NCI-H1048 (cell line): ENCODE measurements around the gene KRTAP10-5.

ENCODE experiments used
- DNase-seq: peaks from one replicate; lab custom pipeline; 2025; lab: John Stamatoyannopoulos, UW

KRTAP10-5 gene

GRCh38 chr21:44549525-44550211, 30.7 kb downstream of the KRTAP10-5 start:
- DNase-seq = no peak

DNA sequence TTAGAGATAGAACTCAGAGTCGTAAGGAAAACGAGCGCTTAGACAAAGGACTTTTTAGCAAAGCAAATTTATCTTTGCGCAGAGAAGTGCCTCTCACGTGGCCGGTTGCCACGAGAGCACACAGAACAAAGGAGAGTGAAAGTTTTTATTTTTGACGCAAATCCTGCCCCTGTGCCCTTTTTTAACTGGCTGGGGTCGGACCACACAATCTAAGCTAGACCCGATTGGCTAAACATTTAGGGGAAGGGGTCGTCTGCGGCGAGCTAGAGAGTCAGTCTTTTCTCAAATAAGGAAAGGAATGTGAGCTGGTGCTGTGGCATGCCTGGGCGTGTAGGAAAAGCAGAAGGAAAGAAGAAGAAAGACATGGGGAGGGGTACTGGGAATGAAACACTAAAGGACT, 31.5 kb downstream of the KRTAP10-5 start:
- DNase-seq = no peak

DNA sequence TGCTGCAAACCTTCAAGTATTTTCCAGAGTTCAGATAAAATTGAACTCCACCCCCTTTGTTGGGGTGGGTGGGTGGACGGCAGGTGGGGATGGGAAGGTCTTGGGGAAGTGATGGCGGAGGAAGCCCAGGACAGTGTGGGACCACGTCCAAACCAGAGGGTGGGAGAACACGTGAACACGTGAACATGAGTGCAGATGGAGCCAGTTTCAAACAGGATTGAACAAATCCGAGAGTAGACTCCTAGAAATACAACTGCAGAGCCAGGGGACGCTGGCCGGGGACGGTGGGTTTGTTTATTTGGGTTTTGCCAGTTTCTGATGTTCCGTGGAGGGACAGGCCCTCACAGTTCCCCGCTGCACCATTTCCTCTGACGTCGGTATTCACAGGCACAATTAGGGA, 32.0 kb downstream of the KRTAP10-5 start:
- no peak for DNase-seq

DNA sequence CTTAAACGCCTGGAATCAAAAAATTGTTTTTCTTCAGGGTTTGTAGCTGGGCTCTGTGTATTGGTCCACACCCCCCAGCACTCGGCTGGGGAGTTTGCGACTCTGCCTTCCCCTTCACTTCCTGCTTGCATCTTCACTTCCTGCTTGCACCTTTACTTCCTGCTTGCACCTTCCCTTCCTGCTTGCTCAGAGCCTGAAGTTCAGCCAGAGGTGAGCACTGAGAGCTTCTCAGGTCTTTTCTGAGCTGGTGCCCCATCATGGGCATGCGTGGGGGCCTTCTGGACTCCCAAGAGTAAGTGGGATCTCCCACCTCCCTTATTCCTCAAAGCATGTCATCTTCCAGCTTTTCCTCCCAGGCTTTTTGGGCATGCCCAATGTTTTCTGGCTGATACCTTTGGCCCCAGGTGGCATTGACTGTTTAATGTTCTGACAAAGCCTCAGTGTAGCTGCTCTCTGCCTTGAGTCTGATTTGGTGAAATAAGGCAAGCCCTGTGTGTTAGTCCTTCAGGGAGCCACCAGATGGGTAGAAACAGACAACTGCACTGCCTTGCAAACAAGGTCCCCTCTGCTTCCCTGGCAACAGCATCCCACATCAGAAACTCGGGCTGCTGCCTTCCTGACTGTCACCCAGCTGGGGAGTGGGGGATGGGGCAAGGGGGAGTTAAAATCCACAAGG, 32.6 kb downstream of the KRTAP10-5 start:
- DNase-seq = no peak

DNA sequence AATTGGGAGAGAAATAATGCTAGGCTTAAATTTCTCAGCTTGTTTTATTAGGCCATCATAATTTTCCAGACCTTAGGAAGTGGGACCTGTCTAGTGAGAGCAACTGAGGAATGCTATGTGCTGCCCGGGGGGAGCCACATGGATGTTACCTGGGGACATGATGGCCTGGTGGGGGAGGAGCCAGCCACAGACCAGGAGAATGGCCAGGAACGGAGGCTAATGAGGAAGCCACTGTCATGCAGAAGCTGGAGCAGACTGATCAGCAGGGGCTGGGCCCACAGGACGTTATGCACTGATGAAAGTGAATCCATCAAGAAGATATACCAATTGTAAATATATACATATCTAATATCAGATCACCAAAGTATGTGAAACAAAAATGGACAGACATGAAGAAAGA, 35.8 kb downstream of the KRTAP10-5 start:
- no peak for DNase-seq

GRCh38 chr21:44542716-44543115, 37.7 kb downstream of the KRTAP10-5 start:
- no peak for DNase-seq

- no peak for DNase-seq
Measured at GRCh38 chr21:44540741-44541288, 39.6 kb downstream of the KRTAP10-5 start.

DNA sequence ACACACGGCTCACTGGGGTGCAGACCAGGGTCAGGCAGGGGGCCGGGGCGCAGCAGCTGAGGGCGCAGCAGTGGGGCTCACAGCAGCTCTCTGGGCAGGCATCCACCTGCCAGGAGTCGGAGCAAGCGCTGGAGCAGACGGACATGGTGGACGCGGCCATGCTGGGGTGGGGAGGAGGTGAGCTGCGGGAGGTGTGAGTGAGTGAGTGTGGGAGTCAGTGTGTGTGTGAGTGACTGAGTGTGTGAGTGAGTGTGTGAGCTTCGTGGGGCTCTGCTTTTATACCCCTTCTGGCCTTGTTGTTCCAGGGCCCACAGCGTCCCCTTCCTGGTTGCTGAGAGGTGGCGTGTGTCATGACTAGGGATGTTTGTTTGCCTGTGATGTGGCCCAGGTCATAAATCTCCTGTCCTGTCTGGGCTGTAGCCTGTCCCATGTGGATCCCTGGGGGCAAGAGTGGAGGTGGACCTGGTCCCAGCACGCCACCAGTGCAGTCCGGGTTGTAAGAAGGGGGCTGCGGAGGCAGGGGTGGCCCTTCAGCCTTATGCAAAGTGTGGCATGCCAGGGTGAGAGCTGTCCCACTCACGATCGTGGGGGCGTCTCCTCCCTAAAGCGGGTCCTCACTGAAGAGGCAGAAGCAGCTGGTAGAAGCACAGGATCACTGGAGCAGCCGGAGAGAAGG, 40.3 kb downstream of the KRTAP10-5 start, which contains the start of gene KRTAP10-1:
Gene KRTAP10-1, minus strand, starts transcription at position 205 of the 676 bp plus-strand sequence. Its CDS starts 45 bp downstream, at position 160.
- DNase-seq = no peak

DNA sequence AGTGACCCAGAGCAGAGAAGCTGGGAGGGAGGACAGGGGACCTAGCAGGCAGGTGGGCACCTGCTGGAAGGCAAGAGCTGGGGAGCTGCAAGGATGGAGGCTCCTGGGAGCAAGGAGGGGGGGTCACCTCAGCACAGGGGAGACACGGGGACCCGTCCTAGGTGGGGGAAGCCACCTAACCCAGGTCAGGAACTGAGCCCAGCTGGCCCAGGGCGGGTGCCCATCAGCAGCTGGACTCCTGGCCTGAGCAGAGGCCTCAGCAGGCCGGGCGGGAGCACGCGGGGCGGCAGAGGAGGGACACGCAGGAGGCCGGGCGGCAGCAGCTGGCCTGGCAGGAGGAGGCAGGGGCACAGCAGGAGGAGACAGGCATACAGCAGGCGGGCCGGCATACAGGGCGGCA, 41.4 kb downstream of the KRTAP10-5 start:
- no peak for DNase-seq

DNA sequence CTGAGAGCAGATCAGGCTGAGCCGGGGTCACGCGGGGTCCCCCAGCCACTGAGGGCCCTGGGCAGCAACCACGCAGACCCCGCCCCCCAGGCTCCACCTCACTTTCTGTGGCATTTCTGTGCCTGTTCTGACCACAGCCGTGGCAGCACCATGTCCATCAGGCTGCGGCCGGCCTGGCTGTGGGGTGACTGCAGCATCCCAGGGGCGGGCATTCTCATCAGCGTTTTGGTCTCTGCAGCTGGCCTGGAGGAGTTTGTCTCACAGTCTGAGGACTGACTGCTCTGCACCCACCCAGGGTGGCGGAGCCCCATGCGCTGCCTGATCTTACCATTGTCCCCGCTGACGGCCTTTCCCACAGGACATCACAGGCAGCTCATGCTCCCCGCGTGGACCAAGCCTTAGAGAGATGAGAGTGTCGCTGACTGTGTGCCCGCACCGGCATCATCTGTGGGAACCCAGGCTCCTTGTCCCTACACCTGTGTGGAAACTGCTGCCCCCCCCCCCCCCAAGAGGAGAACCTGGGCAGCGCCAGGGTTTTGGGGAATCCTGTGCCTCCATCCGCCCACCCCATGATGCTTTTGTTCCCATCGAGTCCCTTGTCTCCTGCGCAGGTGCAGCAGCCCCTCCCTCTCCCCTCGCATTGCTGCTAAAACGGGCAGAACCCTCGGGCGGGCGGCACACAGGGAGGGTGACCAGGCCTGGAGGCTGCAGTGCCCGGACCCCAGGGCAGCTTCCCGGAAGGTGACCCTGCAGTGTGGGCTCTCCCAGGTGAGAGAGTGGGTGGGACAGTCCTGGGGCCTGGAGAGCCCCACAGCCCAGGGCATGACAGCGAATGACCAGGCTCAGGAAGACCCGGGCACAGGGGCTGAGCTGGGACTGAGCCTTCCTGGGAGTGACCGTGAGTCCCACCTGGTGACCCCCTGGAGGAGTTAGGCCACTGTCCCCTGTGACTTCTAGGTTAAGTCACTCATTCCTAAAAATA, 42.2 kb downstream of the KRTAP10-5 start:
- DNase-seq = no peak

- DNase-seq = no peak
Measured at GRCh38 chr21:44535963-44536362, 44.4 kb downstream of the KRTAP10-5 start.

- no peak for DNase-seq
Measured at GRCh38 chr21:44534688-44535087, 45.7 kb downstream of the KRTAP10-5 start.

- no peak for DNase-seq
Measured at GRCh38 chr21:44533891-44534627, 46.3 kb downstream of the KRTAP10-5 start.

DNA sequence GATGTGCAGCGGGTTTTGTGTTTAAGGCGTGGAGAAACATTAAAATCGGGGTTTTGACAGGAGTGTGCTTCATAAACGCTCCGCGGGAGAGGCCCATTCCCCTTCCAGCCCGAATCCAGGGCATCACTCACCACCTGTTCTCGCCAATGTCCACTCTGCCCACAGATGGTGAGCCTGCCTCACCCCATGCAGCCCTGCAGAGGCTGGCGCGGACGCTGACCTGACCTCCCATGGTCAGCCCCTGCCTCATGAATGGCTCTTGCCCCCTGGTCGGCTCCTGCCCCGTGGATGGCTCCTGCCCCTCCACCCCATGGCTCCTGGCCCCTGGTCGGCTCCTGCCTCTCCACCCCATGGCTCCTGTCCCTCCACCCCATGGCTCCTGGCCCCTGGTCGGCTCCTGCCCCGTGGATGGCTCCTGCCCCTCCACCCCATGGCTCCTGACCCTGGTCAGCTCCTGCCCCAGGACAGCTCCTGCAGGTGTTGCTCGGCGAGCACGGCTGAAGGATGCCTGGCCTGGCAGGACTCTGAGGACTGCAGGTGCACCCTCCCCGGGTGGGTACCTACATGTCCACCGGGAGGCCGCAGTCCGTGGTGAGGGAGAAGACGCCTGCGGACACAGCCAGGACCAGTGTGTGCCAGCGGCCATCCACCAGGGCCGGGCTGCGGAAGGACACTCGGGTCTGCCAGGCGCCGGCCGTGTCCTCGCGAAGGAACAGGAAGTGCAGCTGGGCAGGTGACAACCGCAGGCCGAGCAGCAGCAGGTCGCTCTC, 47.1 kb downstream of the KRTAP10-5 start:
- DNase-seq = no peak

GRCh38 chr21:44532712-44533111, 47.7 kb downstream of the KRTAP10-5 start:
- no peak for DNase-seq

DNA sequence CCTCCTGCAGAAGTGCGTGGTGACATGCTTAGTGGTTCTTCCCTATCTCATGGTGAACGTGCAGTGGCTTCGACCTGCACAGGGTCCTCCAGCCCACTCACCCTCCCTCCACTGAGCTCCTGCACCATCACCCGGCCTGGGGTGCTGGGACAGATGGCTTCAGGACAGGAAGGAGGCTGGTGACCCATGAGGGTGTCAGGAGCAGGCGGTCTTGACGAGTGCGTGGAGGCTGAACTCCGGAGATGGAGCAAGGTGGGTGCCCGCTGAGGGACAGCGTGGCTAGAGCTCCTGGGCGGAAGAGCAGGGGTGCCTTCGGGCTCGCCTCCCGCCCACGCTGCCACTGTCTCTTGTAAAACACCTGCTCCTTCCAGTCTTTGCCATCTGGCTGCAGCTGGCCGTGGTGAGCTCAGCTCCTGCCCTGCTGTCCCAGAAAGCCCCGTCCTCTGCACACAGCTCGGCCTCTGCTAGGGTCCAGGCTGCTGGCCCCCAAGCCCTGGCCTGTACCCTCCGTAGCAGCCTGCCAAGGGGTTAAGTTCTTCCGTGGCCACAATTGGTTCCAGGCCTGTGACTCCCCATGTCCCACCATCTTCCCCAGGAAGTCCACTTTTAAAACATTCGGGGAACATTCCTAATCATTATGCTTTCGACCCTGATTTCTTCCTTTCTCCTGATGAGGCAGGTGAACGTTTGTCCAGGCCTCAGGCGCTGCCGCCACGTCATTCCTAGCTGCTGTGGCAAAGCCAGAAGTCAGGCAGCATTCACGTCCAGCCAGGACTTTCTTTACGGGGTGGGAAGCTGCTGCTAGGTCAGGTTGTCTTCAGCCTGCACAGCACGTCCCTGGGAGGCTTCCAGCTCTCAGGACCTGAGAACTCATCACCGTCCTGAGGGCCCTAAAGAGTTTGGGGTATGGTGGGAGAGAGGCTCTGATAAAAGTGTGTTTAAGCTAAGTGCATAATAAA, 48.5 kb downstream of the KRTAP10-5 start:
- no peak for DNase-seq

DNA sequence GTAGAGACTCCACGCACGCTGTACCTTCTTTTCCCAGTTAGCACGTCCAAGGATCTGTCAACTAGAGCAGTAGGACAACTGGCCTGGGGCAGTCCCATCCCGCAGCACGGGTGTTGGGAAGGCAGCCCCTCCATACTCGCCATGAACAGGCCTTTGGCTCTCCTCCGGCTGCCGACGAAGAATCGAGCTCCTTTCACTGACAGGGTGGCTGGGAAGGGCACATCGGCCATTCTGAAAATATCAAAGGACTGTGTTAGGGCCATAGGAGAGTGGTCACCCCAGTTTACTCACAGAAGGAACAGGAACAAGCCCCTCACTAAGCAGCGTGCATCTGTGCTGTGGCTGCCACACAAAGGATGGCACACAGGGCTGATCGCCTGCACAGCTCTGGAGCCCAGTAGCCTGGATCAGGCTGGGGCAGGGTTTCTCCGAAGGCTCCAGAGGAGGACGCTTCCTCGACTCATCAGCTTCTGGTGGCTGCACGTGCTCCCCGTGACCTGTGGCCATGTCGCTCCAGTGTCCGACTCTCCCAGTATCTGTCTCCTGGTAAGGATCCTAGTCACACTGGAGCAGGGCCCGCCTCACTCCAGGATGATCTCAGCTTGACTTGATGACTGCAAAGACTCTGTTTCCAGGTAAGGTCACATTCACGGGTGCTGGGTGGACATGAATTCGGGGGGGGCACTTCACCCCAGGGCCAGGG, 49.4 kb downstream of the KRTAP10-5 start:
- no peak for DNase-seq

DNA sequence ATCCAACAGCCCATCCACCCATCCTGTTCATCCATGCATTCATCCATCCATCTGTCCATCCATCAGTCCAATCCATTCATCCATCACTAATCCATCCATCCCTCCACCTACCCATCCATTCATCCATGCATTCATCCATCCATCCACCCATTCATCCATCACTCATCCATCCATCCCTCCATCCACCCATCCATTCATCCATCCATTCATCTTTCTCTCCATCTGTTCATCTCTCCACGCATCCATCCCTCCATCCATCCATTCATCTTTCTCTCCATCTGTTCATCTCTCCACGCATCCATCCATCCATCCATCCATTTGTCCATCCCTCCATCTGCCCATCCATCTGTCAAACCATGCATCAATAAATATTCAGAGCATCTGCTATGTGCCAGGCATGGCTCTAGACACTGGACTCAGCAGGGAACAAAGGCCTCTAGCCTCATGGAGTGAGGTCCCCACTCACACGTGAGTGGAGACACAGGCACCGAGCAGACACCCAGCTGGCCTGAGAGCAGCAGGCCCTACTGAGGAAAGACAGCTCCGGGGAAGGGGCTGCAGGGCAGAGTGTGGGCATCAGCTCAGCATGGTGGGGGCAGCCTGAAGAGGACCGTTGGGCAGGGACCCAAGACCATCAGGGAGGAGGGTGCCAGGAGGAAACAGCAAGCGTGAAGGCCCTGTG, 50.0 kb downstream of the KRTAP10-5 start:
- no peak for DNase-seq
